Psoas muscle (tissue), 8 donors: ENCODE results near the gene NSL1. TPM values are rescaled to one million over a fixed set of nuclear protein-coding genes. Genes with fewer than 3 reads are reported as not detected.
"Not testable (repeated sequence)": the region's sequence is repeated elsewhere in the genome, so short reads cannot be mapped to it uniquely, and the experiment has no call there.

Experiments used
- ATAC-seq, 4 donors: fragments of 200-7000 bp; cut with Tn5 transposase; one replicate each; pipeline ENCODE4 v1.9.1; 2020; ENCODE audit warnings: moderate library complexity in 3 of 4, mild to moderate bottlenecking in 2 of 4
- DNase-seq, 2 donors: peaks; one replicate each; pipeline ENCODE4 v3.0.0-alpha.2; 2020
- H3K27ac ChIP-seq: fragments of 200-600 bp; one replicate; pipeline ENCODE4 v1.8.0; 2022
- H3K27me3 ChIP-seq, 3 donors: fragments of 200-600 bp in 1 of 3; one replicate each; pipeline versions ENCODE4 v1.6.1 to v1.8.0; 2013 to 2022; ENCODE audit warnings: low read length in 2 of 3, mild to moderate bottlenecking in 2 of 3, moderate library complexity in 1 of 3; ENCODE audit not compliant: insufficient read depth in 3 of 3
- H3K36me3 ChIP-seq, 2 donors: fragments of 200-600 bp in 1 of 2; one replicate each; pipeline versions ENCODE4 v1.6.1 to v1.8.0; 2013 to 2022; ENCODE audit warnings: low read depth in 1 of 2, mild to moderate bottlenecking in 1 of 2, moderate library complexity in 1 of 2; ENCODE audit not compliant: insufficient read depth in 1 of 2
- H3K4me1 ChIP-seq: fragments of 200-600 bp; one replicate; pipeline ENCODE4 v1.8.0; 2022
- H3K4me3 ChIP-seq: fragments of 200-600 bp; one replicate; pipeline ENCODE4 v1.8.0; 2022; ENCODE audit warnings: mild to moderate bottlenecking
- H3K9me3 ChIP-seq: fragments of 200-600 bp; one replicate; pipeline ENCODE4 v1.8.0; 2022
- CTCF ChIP-seq: fragments of 200-600 bp; IDR thresholded peaks from one replicate; pipeline ENCODE4 v1.8.0; 2022; ENCODE audit warnings: antibody characterized with exemption
- WGBS, 3 donors: extraction: QIAGEN DNeasy Blood & Tissue Kit; methylation state at CpG; one replicate each; pipeline versions ENCODE4 v1.1.6 to v1.1.7; 2013; 5-methylcytosine and 5-hydroxymethylcytosine counted together
- intact Hi-C, 2 donors: fragments of 100-400 bp; cut with DNase I; formaldehyde crosslinking; loops; one replicate each; pipeline versions ENCODE4 v1.11.0 to v1.14.2; 2022
- long read RNA-seq, 2 donors: library from polyadenylated mRNA; unstranded; transcript quantifications; one replicate each; pipeline ENCODE4 v2.0.0, GENCODE V29; 2021
- polyA plus RNA-seq, 3 donors: library from polyadenylated mRNA; stranded (reverse); fragments of 200-250 nt; gene quantifications; one replicate each; pipeline ENCODE4 v1.2.3, GENCODE V29; 2013
- total RNA-seq, 4 donors: library from RNA; stranded (reverse); fragmentation: NEBNext Ultra II Directional in 2 of 4; extraction: Animal tissue kit (Norgen Biotek cat#: 25700) in 2 of 4; gene quantifications; one replicate each; pipeline versions ENCODE4 v1.2.1 to v1.2.4, GENCODE V29; 2021 to 2023
- donor health status: healthy with polysubstance abuse.
- donor health status: DM: no; HTN: no; CAD: no; lungs with moderate emphysema.
- donor health status: Bipolar disorder and iron deficiency.
- donor health status: healthy.
- donor health status: DM: yes; HTN: yes; CAD: no.
- donor health status: DM: no; HTN: no; CAD: no.
- donor health status: DM: no; HTN: no; CAD: no.
- donor health status: DM: yes; HTN: yes; CAD: no.

Gene NSL1, protein sequence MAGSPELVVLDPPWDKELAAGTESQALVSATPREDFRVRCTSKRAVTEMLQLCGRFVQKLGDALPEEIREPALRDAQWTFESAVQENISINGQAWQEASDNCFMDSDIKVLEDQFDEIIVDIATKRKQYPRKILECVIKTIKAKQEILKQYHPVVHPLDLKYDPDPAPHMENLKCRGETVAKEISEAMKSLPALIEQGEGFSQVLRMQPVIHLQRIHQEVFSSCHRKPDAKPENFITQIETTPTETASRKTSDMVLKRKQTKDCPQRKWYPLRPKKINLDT
- total RNA-seq: 10 to 100 TPM; 13.2 to 21.2 (median 16.5) TPM
- 10 to 100 TPM; 14.1 to 34.5 (median 24.0) TPM for polyA plus RNA-seq
- long read RNA-seq, donor 1, transcript NSL1-202 (6 exons, 2,317 nt): major isoform, 5 of 8 reads
- long read RNA-seq, donor 1, partial matches to known transcripts: 0 of 8 reads
- long read RNA-seq, donor 1, other reads (novel, unspliced or antisense): 2 of 8 reads
- long read RNA-seq, donor 2, transcript NSL1-202 (6 exons, 2,317 nt): major isoform, 11 of 20 reads
- long read RNA-seq, donor 2, partial matches to known transcripts: 1 of 20 reads
- long read RNA-seq, donor 2, other reads (novel, unspliced or antisense): 4 of 20 reads

DNA sequence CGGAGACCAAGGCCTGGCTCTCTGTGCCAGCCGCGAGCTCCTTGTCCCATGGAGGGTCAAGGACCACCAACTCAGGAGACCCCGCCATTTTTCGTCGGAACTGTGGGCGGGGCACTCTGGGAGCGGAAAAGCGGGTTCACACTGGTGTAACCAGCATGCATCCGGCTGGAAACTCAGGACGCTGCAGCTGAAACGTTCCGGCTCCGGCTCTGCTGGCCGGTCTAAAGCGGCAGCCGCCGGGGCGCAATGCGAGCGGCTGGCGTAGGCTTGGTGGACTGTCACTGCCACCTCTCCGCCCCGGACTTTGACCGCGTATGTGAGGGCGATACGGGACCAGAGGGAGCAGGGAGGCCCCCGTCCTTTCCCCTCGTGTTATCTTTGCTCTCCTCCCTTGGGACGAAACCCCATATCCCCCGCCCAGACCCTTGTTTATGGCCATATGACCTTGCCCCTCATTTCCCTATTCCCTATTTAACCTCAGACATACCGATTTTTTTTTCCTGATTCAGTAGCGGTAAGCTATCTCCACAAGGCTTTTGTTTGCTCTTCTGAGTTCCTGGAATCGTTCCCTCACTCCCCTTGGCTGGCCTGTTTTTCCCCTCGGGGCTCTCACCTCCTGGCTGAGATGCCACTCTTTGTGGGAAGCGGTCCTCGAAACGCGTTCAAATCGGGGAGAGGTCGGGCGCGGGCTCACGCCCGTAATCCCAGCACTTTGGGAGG, at the start of gene NSL1, which contains the start of gene TATDN3:
Gene NSL1, minus strand, starts transcription at position 102 of the 720 bp plus-strand sequence. Its CDS starts 14 bp downstream, at position 88.
Gene TATDN3, plus strand, starts transcription at position 219 of the 720 bp plus-strand sequence. Its CDS starts 28 bp downstream, at position 247.
- Histone ChIP-seq H3K4me3 (peak within 1 kb of the TSS; percentile 76), H3K9me3 (no peaks in the 10 kb centered on the region), H3K36me3 (peaks cover under 1 to 27% of the 10 kb centered on the region in 2 donors), H3K27me3 (no peaks in the 10 kb centered on the region), H3K4me1 (peaks cover 6% of the 10 kb centered on the region), H3K27ac (peak within 1 kb of the TSS; percentile 92)
- TF ChIP-seq CTCF: no peak
- 0% methylated on average over 42 to 46 of the region's 46 CpGs for WGBS, 3 donors
- intact Hi-C loops: no loop called here
- ATAC-seq (peak; percentile 95 to 98 (median 96)), DNase-seq (peak; percentile 88 to 94)

DNA sequence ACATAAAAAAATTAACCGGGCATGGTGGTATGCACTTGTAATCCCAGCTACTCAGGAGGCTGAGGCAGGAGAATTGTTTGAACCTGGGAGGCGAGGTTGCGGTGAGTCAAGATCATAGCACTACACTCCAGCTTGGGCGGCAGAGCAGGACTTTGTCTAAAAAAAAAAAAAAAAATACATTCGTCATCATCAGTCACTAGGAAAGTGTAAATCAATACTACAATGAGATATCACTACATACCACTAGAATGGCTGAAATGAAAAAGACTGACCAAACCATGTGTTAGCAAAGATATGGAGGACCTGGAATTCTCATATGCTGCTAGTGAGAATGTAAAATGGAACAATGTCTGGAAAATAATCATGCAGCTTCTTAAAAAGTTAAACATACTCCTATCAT, 46.6 kb upstream of the NSL1 start:
- Histone ChIP-seq H3K4me1 (no peaks in the 10 kb centered on the region), H3K36me3 (no peaks in the 10 kb centered on the region), H3K4me3 (no peak overlapping the region), H3K27me3 (no peaks in the 10 kb centered on the region), H3K9me3 (no peaks in the 10 kb centered on the region), H3K27ac (no peak overlapping the region)
- 87 to 93% (median 92%) methylated on average over 5 of the region's 5 CpGs for WGBS, 3 donors
- no peak for TF ChIP-seq CTCF
- intact Hi-C loops: loop anchor here in 1 of 2 donors (2.0 kb wide), 1 partner anchor 39 kb away; no protein-coding TSS in a partner anchor
- DNase-seq: no peak
- no peak for ATAC-seq

GRCh38 chr1:212833211-212834207, 41.9 kb upstream of the NSL1 start:
- intact Hi-C loops, H3K36me3 ChIP-seq, H3K4me1 ChIP-seq, H3K9me3 ChIP-seq, DNase-seq, H3K27ac ChIP-seq, H3K27me3 ChIP-seq, ATAC-seq, H3K4me3 ChIP-seq: not testable (repeated sequence)
- WGBS, 3 donors: 80 to 88% (median 87%) methylated on average over 8 of the region's 8 CpGs

GRCh38 chr1:212828395-212828794, 36.8 kb upstream of the NSL1 start:
- no peak for TF ChIP-seq CTCF
- ATAC-seq (no peak), DNase-seq (no peak)
- Histone ChIP-seq H3K36me3 (no peaks in the 10 kb centered on the region), H3K9me3 (peaks cover 8% of the 10 kb centered on the region), H3K27ac (no peak overlapping the region), H3K4me3 (no peak overlapping the region), H3K4me1 (no peaks in the 10 kb centered on the region), H3K27me3 (no peaks in the 10 kb centered on the region)
- intact Hi-C loops: no loop called here
- 72 to 84% (median 75%) methylated on average over 2 of the region's 2 CpGs for WGBS, 3 donors
